PC-3 (cell line): ENCODE measurements around the gene EXOC6B. TPM values are rescaled to one million over a fixed set of nuclear protein-coding genes. Genes with fewer than 3 reads are reported as not detected.

Source experiments
- ATAC-seq: fragments of 200-7000 bp; cut with Tn5 transposase; 2 replicates; pipeline ENCODE4 v1.9.1; 2020; ENCODE audit warnings: mild to moderate bottlenecking, moderate library complexity
- BruUV-seq: library from RNA; stranded (reverse); fragments of 400-500 nt; replicated peaks from 2 replicates; lab custom pipeline; 2021; lab: Mats Ljungman, UMichigan
- CTCF ChIA-PET: fragments of 300-600 bp; sonication (Branson Sonifier 250); formaldehyde crosslinking; loops from one replicate; lab custom pipeline; 2022; ENCODE audit warnings: antibody characterized with exemption; lab: Charles Lee
- POLR2A ChIA-PET: fragments of 300-600 bp; sonication (Branson Sonifier 250); formaldehyde crosslinking; loops from one replicate; lab custom pipeline; 2022; ENCODE audit warnings: antibody characterized with exemption; ENCODE audit not compliant: unreplicated experiment; lab: Charles Lee
- DNase-seq: peaks from one replicate; pipeline ENCODE4 v3.0.0-alpha.2; 2015
- H2AFZ ChIP-seq: fragments of 300-600 bp; sonication (generic); 2 replicates; pipeline ENCODE4 v1.6.0; 2016; ENCODE audit warnings: antibody characterized with exemption, low read length
- H3F3A ChIP-seq: fragments of 300-600 bp; sonication (generic); one replicate; pipeline ENCODE4 v1.6.0; 2017; ENCODE audit warnings: antibody characterized with exemption, low read length, control low read depth, mild to moderate bottlenecking; ENCODE audit not compliant: unreplicated experiment
- H3K27ac ChIP-seq: fragments of 300-600 bp; sonication (generic); 2 replicates; pipeline ENCODE4 v1.5.1; 2016; ENCODE audit warnings: mild to moderate bottlenecking, low read length
- H3K27me3 ChIP-seq: fragments of 300-600 bp; sonication (generic); 2 replicates; pipeline ENCODE4 v1.6.1; 2016; ENCODE audit warnings: low read length, mixed read lengths
- H3K36me3 ChIP-seq: fragments of 300-600 bp; sonication (generic); 2 replicates; pipeline ENCODE4 v1.6.1; 2016; ENCODE audit warnings: low read depth, mixed run types, low read length, mixed read lengths
- H3K4me1 ChIP-seq: fragments of 300-600 bp; sonication (generic); 2 replicates; pipeline ENCODE4 v1.5.1; 2016; ENCODE audit warnings: low read length; ENCODE audit not compliant: insufficient read depth
- H3K4me2 ChIP-seq: fragments of 300-600 bp; sonication (generic); 2 replicates; pipeline ENCODE4 v1.6.0; 2016; ENCODE audit warnings: low read length
- H3K4me3 ChIP-seq: fragments of 300-600 bp; sonication (generic); 2 replicates; pipeline ENCODE4 v1.5.1; 2016; ENCODE audit warnings: mild to moderate bottlenecking, low read length, mixed read lengths
- H3K79me2 ChIP-seq: fragments of 300-600 bp; sonication (generic); 2 replicates; pipeline ENCODE4 v1.6.1; 2017; ENCODE audit warnings: low read length, mixed read lengths
- H3K9ac ChIP-seq: fragments of 300-600 bp; sonication (generic); 2 replicates; pipeline ENCODE4 v1.6.0; 2016; ENCODE audit warnings: mild to moderate bottlenecking, low read length
- H3K9me2 ChIP-seq: fragments of 300-600 bp; sonication (generic); replicated peaks from 2 replicates; pipeline ENCODE4 v1.6.1; 2016; ENCODE audit warnings: mixed run types, low read length, mixed read lengths
- H3K9me3 ChIP-seq: fragments of 300-600 bp; sonication (generic); 2 replicates; pipeline ENCODE4 v1.6.1; 2016; ENCODE audit warnings: low read length, mixed read lengths
- H4K20me1 ChIP-seq: fragments of 300-600 bp; sonication (generic); 2 replicates; pipeline ENCODE4 v1.6.1; 2016; ENCODE audit warnings: low read length, mixed read lengths
- EZH2 ChIP-seq: fragments of 300-600 bp; sonication (generic); IDR thresholded peaks from one replicate; pipeline ENCODE4 v1.6.1; 2017; ENCODE audit warnings: antibody characterized with exemption, mild to moderate bottlenecking, low read length; ENCODE audit not compliant: unreplicated experiment
- EZH2phosphoT487 ChIP-seq: fragments of 300-600 bp; sonication (generic); IDR thresholded peaks from 2 replicates; pipeline ENCODE4 v1.6.1; 2018; ENCODE audit warnings: mild to moderate bottlenecking, antibody characterized with exemption, low read length, borderline replicate concordance
- intact Hi-C: fragments of 100-400 bp; cut with micrococcal nuclease; formaldehyde crosslinking; loops from 2 replicates; pipeline ENCODE4 v1.9.0; 2023
- total RNA-seq: library from RNA; depleted of rRNA; stranded (reverse); fragments of >200 nt; gene quantifications from 2 replicates; pipeline ENCODE4 v1.2.3, GENCODE V29; 2014
- TF ChIP-seq, protein P1 (sequence below): fragments of 300-600 bp; sonication (generic); conservative IDR thresholded peaks from 2 replicates; pipeline ENCODE4 v1.5.1; 2017; ENCODE audit warnings: antibody characterized with exemption, low read depth, mild to moderate bottlenecking, low read length

Gene EXOC6B
- total RNA-seq, 1 experiment from 2014 or later, result 13.9 TPM

DNA sequence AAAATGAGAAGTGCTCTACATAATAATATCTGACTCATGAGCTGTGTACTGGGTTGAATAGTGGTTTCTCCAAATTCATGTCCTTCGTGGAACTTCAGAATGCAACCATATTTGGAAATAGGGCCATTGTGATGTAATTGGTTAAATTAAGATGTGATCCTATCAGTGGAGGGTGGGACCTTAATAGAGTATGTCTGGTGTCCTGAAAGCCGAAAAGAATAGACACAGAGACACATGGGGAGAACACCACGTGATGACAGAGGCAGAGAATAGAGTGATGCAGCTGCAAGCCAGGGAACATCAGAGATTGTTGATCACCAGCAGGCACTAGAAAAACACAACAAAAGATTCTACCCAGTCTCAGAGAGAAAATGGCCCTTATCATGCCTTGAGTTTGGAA lies 310.1 kb downstream of the EXOC6B start:
- TF ChIP-seq, protein P1, sequence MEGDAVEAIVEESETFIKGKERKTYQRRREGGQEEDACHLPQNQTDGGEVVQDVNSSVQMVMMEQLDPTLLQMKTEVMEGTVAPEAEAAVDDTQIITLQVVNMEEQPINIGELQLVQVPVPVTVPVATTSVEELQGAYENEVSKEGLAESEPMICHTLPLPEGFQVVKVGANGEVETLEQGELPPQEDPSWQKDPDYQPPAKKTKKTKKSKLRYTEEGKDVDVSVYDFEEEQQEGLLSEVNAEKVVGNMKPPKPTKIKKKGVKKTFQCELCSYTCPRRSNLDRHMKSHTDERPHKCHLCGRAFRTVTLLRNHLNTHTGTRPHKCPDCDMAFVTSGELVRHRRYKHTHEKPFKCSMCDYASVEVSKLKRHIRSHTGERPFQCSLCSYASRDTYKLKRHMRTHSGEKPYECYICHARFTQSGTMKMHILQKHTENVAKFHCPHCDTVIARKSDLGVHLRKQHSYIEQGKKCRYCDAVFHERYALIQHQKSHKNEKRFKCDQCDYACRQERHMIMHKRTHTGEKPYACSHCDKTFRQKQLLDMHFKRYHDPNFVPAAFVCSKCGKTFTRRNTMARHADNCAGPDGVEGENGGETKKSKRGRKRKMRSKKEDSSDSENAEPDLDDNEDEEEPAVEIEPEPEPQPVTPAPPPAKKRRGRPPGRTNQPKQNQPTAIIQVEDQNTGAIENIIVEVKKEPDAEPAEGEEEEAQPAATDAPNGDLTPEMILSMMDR, result no peak
- TF ChIP-seq EZH2 (no peak), EZH2phosphoT487 (no peak)
- CTCF ChIA-PET, result no interaction called here
- H3K27me3 ChIP-seq, result no peaks in the 10 kb centered on the region
- 0 out of 2 replicates have a peak, but pooled peaks cover 4% of the 10 kb centered on the region for H3K36me3 ChIP-seq
- ATAC-seq (no peak), DNase-seq (no peak)
- no TSS peak for BruUV-seq
- H3K9me2 ChIP-seq, result no peaks in the 10 kb centered on the region
- H3K79me2 ChIP-seq, result no peaks in the 10 kb centered on the region
- H3K4me3 ChIP-seq, result no peak overlapping the region
- no peak overlapping the region for H3K9ac ChIP-seq
- H3K9me3 ChIP-seq, result no peaks in the 10 kb centered on the region
- intact Hi-C loops, result no loop called here
- no peak overlapping the region for H2AFZ ChIP-seq
- POLR2A ChIA-PET, result interaction anchor here (0.6 kb wide), 1 partner anchor 29 kb away, joined by 3 read pairs; no protein-coding TSS in a partner anchor
- no peak overlapping the region for H3K4me2 ChIP-seq
- H3F3A ChIP-seq, result no peaks in the 10 kb centered on the region
- H3K4me1 ChIP-seq, result no peaks in the 10 kb centered on the region
- no peaks in the 10 kb centered on the region for H4K20me1 ChIP-seq
- no peak overlapping the region for H3K27ac ChIP-seq

DNA sequence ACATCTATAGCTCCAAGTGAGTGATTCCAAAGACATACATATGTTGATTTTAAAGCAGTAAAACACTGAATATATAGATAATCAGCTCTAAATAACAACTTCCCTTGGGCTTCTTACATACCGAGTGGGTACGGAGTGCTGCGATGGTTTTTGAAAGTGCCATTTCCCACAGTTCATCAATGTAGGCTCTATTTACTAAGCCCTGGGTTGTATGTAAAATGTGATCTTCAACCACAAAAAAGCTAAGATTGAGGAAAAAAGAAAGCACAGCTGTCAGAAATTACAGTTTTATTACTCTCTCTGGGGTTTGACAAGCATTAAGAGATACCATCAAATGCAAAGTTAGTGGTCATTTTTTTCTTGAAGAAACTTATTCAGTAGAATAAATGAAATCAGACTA lies 312.8 kb downstream of the EXOC6B start:
- TF ChIP-seq EZH2phosphoT487, result no peak
- TF ChIP-seq, protein P1, result no peak
- no peak for TF ChIP-seq EZH2
- ChIA-PET POLR2A (no interaction called here), CTCF (no interaction called here)
- Histone ChIP-seq H3K36me3 (0 out of 2 replicates have a peak, but pooled peaks cover 4% of the 10 kb centered on the region), H3K9me3 (no peaks in the 10 kb centered on the region), H3K9me2 (no peaks in the 10 kb centered on the region), H3K4me3 (no peak overlapping the region), H3K27me3 (no peaks in the 10 kb centered on the region), H3K4me2 (no peak overlapping the region), H3K9ac (no peak overlapping the region), H2AFZ (no peak overlapping the region), H4K20me1 (no peaks in the 10 kb centered on the region), H3K27ac (no peak overlapping the region), H3K79me2 (no peaks in the 10 kb centered on the region), H3F3A (no peaks in the 10 kb centered on the region), H3K4me1 (no peaks in the 10 kb centered on the region)
- no peak for ATAC-seq
- intact Hi-C loops, result no loop called here
- no TSS peak for BruUV-seq
- no peak for DNase-seq

DNA sequence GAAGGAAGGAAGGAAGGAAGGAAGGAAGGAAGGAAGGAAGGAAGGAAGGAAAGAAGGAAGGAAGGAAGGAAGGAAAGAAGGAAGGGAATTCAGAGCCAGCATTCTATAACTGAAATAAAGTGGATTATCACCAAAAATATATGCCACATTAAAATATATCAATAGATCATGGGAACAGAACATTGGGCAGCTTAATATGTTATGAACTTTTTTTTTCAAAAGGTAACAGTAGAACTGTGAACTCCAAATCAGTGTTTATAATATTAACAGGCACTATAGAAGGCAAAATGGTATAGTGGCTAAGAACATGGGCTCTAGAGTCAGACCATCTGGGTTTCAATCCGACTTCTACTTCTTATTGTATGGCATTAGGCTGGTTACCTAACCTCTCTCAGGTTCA lies 313.5 kb downstream of the EXOC6B start:
- H3K27me3 ChIP-seq, result no peaks in the 10 kb centered on the region
- no peaks in the 10 kb centered on the region for H3K9me2 ChIP-seq
- H3F3A ChIP-seq, result no peaks in the 10 kb centered on the region
- ChIA-PET CTCF (no interaction called here), POLR2A (no interaction called here)
- no peaks in the 10 kb centered on the region for H3K4me1 ChIP-seq
- H3K27ac ChIP-seq, result no peak overlapping the region
- intact Hi-C loops, result no loop called here
- no peak overlapping the region for H2AFZ ChIP-seq
- no peaks in the 10 kb centered on the region for H3K9me3 ChIP-seq
- H3K36me3 ChIP-seq, result 0 out of 2 replicates have a peak, but pooled peaks cover 4% of the 10 kb centered on the region
- TF ChIP-seq EZH2 (no peak), EZH2phosphoT487 (no peak)
- TF ChIP-seq, protein P1, result no peak
- no peak overlapping the region for H3K9ac ChIP-seq
- BruUV-seq, result no TSS peak
- no peaks in the 10 kb centered on the region for H4K20me1 ChIP-seq
- no peak overlapping the region for H3K4me3 ChIP-seq
- DNase-seq (no peak), ATAC-seq (no peak)
- H3K79me2 ChIP-seq, result no peaks in the 10 kb centered on the region
- H3K4me2 ChIP-seq, result no peak overlapping the region
